Mammary epithelial cell (primary cell): Measurements from ENCODE around the gene ZNF341.

Experiments used
- EZH2 ChIP-seq: IDR thresholded peaks from 2 replicates; pipeline ENCODE4 v1.6.1; 2012; ENCODE audit warnings: low read length, inconsistent platforms, borderline replicate concordance
- TF ChIP-seq, protein P1 (sequence below), 2 donors: IDR thresholded peaks in 1 of 2; conservative IDR thresholded peaks in 1 of 2; 2 replicates each; pipeline ENCODE4 v1.5.1; 2011 to 2012; ENCODE audit warnings: inconsistent platforms in 2 of 2, low read length in 2 of 2, mild to moderate bottlenecking in 2 of 2, control low read depth in 1 of 2, low read depth in 1 of 2; ENCODE audit not compliant: insufficient read depth in 1 of 2; ENCODE audit errors: extremely low read depth in 1 of 2

DNA sequence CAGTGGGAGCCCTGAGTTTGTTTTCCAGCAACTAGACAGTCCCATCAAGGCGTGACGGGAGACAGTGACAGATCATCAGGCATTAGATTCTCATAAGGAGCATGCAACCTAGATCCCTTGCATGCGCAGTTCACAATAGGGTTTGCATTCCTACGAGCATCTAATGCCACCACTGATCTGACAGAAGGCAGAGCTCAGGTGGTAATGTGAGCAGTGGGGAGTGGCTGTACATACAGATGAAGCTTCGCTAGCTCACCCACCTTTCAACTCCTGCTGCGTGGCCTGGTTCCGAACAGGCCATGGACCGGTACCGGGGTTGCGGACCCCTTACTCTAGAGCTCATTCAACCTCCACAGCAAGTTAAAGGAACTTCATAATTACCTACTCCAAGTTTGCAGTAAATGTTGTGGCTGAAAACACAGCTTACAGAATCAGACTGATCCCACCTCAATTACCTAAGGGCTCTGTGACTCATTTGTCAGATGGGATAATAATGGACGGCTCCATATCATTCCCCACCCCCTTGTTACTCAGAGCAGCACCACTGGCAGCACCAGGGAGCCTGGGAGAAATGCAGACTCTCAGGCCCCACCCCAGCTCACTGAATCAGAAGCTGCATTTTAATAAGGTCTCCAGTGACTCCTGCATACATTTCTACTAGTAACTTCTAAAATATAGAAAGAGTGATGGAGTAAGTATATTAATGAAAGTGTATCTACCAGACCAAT is 27.4 kb upstream of the ZNF341 start:
- TF ChIP-seq, protein P1, sequence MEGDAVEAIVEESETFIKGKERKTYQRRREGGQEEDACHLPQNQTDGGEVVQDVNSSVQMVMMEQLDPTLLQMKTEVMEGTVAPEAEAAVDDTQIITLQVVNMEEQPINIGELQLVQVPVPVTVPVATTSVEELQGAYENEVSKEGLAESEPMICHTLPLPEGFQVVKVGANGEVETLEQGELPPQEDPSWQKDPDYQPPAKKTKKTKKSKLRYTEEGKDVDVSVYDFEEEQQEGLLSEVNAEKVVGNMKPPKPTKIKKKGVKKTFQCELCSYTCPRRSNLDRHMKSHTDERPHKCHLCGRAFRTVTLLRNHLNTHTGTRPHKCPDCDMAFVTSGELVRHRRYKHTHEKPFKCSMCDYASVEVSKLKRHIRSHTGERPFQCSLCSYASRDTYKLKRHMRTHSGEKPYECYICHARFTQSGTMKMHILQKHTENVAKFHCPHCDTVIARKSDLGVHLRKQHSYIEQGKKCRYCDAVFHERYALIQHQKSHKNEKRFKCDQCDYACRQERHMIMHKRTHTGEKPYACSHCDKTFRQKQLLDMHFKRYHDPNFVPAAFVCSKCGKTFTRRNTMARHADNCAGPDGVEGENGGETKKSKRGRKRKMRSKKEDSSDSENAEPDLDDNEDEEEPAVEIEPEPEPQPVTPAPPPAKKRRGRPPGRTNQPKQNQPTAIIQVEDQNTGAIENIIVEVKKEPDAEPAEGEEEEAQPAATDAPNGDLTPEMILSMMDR (conservative IDR thresholded peaks at IDR 0.05 in 1 of 2, IDR thresholded peaks at IDR 0.05 in 1 of 2; ENCODE audit: extremely low read depth in 1 of 2, insufficient read depth in 1 of 2, low read depth in 1 of 2, low read length in 2 of 2), result no peak
- no peak for TF ChIP-seq EZH2
